ENCODE results near the gene PEX11G.
A peak's percentile ranks its signal among the peaks of the same experiment; 100 is the strongest.

PEX11G gene

GRCh38 chr19:7492558-7492957 lies 3.7 kb upstream of the PEX11G start:
- DNase-seq = no peak

- no peak for DNase-seq
These were observed 3.3 kb upstream of the PEX11G start for GRCh38 chr19:7492142-7492541.

DNA sequence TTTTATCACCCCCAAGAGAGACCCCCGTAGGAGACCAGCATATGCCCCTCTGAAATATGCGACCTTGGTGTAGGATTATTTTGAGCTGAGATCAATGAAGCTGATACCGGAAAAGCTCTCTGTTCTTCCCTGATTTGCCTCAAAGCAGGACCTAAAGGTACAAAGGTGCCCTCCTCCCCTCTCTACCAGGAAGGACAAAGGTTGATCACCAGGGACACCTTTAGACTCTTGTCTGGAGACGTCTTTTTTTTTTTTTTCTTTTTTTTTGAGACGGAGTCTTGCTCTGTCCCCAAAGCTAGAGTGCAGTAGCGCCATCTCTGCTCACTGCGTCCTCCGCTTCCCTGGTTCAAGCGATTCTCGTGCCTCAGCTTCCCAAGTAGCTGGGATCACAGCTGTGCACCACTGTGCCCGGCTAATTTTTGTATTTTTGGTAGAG lies 792 bp upstream of the PEX11G start:
- DNase-seq = no peak

DNA sequence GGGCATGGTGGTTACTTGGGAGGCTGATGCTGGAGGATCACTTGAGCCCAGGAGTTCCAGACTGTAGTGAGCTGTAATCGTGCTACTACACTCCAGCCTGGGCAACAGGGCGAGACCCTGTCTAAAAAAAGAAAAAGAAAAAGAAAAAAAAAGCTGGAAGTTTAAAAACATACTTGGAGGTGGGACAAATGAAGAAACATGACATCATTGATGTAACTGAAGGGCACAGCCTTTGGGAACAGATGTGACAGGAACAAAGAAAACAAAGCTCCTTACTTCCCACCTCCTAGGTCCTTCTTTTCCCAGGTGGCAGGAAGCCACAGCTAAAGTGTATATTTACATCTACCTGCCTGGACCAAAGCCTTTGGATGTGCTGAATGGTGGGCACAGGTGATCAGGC lies 1.9 kb downstream of the PEX11G start:
- DNase-seq = no peak

- DNase-seq = peak; percentile 46
These were observed 5.1 kb downstream of the PEX11G start for GRCh38 chr19:7483720-7484201.

- peak; percentile 90 for DNase-seq
These were observed 6.0 kb downstream of the PEX11G start for GRCh38 chr19:7482584-7483439.

- no peak for DNase-seq
These were observed 7.9 kb downstream of the PEX11G start for GRCh38 chr19:7480970-7481255.

DNA sequence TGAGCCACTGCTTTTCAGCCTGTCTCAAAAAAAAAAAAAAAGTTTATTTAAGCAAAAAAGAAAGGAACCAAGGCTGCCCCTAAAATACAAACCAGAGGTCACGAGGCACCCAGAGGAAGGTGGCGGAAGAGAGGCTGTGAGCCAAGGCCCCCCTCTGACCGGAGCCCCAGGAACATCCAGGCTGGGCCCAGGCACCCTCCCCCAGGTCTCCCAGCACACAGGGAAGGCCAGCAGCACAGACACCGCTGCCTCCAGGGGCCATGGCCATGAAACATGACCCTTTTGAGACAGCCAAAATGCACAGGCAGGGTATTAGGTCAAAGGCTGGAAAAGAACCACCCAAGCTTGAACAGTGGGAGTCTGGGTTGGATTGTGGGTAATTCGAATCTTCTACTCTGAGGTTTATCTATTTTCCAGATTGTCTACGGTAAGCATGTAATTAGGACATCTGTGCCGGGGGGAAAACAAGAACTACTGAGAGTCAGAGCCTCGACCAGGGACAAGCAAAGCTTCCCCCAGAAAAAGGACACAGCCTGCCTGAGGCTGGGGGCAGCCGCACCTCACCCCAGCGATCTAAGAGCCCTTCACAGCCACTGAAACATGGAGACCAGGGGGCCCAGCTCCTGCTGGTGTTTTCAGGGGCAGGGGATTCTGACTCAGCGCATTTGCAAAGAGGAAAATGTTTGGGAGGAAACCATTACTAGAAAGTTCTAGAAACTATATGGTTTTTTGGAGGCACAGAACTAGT lies 8.4 kb downstream of the PEX11G start:
- DNase-seq = no peak

DNA sequence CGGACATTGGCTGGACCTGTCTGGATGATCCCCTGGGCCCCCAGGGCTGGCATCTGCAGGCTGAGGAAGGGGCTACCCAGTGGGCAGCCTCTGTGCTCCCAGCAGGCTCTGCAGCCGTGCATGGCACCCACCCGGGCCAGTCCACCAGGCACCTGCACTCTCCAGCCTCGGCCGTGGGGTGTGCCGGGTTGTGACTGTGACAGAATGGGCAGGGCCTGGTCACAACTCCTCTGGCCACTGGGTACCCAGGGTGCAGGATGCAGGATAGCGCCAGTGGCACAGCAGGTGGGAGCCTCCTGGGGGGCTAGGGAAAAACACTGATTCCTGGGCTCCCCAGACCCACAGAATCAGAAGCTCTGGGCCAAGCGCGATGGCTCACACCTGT lies 10.0 kb downstream of the PEX11G start:
- DNase-seq = no peak

DNA sequence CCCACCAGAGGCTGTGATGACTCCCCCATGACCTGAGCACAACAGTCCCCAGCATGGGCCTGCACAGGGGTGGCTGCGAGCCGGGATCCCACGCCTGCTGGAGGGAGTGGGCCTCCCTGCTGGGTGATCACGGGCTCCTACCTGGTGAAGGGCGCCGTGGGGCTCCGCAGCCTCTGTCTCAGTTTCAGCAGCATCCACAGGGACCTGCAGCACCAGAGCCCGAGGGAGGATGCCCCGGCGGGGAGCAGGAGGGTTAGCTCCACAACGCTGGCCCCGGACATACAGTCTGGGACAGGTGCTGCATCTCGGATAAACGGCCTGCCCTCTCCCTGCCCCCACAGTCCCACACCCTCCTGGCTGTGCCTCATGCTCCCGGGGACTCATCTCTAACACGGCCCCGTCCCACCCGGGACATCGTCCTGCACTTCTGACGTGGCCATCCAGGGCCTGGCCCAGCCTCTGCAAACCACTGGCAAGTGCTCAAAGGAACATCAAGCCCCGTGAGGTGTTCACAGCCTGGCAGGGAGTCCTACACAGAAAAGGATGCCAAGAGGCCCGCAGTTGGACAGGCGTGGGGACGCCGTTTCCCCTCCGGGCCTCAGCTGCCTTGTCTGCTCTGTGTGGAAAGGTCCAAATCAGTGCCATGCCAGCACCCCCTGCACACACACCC lies 10.5 kb downstream of the PEX11G start:
- DNase-seq = no peak

- no peak for DNase-seq
These were observed 11.1 kb downstream of the PEX11G start for GRCh38 chr19:7477758-7478157.

DNA sequence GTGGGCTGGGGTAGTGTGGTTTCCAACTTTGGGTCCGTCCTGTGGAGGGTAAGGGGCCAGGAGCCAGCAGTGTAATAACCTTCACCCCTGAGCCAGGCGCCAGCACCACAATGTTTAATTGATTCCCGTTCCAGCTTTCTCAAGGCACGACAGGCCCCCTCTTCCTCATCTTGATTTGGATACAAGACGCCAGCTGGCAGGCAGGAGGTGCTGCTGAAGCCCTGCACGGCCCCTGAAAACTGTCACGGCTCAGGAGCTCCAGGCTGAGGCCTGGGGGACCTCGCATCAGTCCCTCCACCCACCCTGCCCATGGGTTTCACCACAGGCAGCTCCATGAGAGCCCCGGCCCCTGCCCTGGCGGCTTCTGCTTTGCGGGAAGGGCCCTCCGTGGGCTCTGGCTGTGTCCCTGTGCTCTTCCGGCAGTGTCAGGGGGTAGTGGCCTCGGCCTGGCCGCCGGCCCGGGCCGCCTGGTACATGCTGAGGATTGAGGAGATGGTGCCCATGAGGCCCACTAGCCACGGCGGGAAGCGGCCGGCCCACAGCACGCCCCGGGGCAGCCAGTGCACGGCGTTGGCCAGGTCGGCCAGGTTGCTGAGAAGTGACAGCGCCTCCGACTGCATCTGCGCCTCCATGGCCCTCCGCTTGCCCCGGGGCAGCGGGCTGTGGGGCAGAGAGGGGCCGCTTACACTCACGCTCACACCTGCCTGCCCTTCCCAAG lies 11.9 kb downstream of the PEX11G start:
- DNase-seq = no peak

DNA sequence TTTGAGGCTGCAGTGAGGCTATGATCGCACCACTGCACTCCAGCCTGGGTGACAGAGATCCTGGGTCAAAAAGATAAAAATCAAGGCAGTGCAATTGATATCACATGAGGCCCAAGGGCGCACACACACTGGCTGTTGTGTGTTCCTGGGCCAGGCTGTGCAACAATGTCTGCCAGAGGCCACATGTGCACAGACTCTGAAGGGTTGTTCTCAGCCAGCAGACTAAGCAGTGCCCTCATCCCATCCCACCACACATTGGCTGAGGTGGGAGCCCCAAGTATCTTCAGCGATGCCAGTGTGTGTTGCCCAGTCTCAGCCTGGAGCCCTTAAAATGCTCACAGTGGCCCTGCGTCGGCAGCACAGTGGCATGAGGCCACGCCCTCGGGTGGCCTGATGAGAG lies 12.6 kb downstream of the PEX11G start:
- DNase-seq = no peak

DNA sequence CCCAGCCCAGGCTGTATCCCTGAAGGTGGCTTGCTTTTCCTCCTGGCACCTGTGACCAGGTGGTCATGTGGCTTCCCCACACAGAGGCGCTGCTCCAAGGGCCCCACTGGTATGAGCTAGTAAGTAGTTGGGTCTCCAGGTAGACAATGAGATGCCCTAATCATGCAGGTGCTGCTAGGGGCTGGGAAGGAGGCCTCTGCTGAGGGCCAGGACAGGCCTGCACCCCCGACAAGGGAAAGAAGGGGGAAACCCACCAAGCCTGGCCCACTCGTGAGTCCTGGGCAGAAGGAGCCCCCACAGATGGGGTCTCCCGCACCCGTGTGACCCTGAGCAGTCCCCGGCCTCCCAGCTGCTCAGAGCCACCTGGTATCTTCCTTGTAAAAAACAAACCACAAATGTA lies 13.2 kb downstream of the PEX11G start:
- DNase-seq = no peak

GRCh38 chr19:7471696-7472615 lies 16.9 kb downstream of the PEX11G start:
- no peak for DNase-seq

DNA sequence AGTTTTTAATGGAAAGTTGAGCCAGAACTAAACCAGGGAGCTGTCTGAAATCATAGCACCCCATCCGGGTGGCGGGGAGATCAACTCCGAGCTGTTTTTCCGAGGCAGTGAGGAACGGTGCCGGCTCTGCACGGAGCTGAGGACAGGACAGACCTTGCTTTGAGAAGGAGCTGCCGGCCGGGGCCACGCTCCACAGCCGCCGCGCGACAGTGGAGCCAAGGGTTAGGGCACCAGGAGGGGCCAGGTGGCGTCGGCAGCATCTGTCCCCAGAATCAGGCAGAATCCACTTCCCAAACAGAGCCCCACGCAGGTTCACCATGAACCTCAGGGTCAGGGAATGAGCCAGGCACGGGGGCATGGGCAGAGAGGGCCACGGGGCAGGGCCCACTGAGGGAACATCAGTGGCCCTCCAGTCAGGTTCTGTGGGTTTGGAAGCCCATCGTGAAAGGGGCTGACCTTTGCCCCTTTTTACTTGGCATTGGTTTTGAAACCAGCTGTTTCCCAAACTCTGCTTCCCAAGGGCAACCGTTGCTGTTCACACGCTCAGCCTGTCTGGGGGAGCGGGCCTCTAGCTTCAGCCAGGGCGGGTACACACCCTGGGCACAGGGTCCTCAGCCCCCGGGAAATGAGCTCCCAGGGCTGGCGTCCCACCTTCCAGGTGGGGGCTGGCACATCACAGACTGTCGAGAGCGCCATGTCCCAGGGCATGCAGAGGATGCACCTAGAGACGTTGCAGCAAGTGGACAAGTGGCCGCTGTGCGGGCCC lies 18.1 kb downstream of the PEX11G start:
- DNase-seq = no peak

- no peak for DNase-seq
These were observed 19.1 kb downstream of the PEX11G start for GRCh38 chr19:7469669-7470285.

DNA sequence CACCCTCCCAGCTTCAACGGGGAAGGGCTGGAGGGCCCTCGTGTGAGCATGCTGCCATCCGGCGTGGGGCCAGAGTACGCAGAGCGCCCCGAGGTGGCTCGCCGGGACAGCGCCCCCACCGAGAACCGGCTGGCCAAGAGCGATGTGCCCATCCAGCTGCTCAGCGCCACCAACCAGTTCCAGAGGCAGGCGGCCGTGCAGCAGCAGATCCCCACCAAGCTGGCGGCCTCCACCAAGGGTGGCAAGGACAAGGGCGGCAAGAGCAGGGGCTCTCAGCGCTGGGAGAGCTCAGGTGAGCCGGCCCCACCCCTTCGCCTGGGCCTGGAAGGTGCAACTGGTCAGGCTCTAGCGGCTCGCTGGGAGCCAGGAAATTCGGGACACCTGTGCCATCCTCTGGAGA lies 20.0 kb downstream of the PEX11G start:
- DNase-seq = no peak

DNA sequence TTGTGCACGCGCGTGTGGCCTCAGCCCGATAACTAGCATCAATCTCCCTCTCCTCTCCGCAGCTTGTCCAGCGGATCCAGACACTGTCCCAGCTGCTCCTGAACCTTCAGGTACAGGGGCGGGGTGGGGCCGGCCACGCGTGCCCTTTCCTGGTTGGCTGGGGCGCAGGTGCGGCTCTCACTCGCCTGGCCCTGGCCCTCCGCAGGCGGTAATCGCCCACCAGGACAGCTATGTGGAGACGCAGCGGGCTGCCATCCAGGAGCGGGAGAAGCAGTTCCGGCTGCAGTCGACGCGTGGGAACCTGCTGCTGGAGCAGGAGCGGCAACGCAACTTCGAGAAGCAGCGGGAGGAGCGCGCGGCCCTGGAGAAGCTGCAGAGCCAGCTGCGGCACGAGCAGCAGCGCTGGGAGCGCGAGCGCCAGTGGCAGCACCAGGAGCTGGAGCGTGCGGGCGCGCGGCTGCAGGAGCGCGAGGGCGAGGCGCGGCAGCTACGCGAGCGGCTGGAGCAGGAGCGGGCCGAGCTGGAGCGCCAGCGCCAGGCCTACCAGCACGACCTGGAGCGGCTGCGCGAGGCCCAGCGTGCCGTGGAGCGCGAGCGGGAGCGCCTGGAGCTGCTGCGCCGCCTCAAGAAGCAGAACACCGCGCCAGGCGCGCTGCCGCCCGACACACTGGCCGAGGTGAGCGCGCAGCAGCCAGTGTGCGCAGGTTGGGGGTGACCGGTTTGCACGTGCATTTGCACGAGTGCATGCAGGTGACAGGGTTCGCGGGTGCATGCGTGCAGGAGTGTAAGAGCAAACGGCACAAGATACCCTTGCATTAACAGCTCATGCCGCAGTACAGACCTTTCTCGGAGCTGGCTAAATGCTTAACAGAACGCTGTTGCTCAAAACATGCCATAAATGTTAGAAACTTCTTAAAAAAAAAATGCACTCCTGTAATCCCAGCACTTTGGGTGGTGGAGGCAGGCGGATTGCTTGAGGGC lies 21.5 kb downstream of the PEX11G start:
- DNase-seq = no peak

- DNase-seq = no peak
These were observed 25.3 kb downstream of the PEX11G start for GRCh38 chr19:7463575-7463974.
